ENCODE data around the gene IPPK.

Gene IPPK

GRCh38 chr9:92645041-92645440, 24.9 kb downstream of the IPPK start:
- Histone ChIP-seq H3K4me3 (no peak overlapping the region), H3K9me3 (no peaks in the 10 kb centered on the region), H3K27me3 (ENCODE audit: low read depth) (no peaks in the 10 kb centered on the region), H3K4me1 (no peaks in the 10 kb centered on the region), H3K36me3 (replicated peaks) (peaks cover 63% of the 10 kb centered on the region)
- in situ Hi-C loops (cut with MboI; ENCODE audit: low sequenced_read_pairs) = no loop called here
- no peak for DNase-seq (ENCODE audit: low spot score in 2 of 2)

- Histone ChIP-seq H3K36me3 (replicated peaks) (peaks cover 60% of the 10 kb centered on the region), H3K27me3 (ENCODE audit: low read depth) (no peaks in the 10 kb centered on the region), H3K4me1 (no peaks in the 10 kb centered on the region), H3K4me3 (no peak overlapping the region), H3K9me3 (no peaks in the 10 kb centered on the region)
- in situ Hi-C loops (cut with MboI; ENCODE audit: low sequenced_read_pairs) = no loop called here
- no peak for DNase-seq (ENCODE audit: low spot score in 2 of 2)
These were observed 25.7 kb downstream of the IPPK start for GRCh38 chr9:92644278-92644677.

- H3K4me3 ChIP-seq = no peak overlapping the region
- H3K27me3 ChIP-seq (ENCODE audit: low read depth) = no peaks in the 10 kb centered on the region
- H3K4me1 ChIP-seq = no peaks in the 10 kb centered on the region
- in situ Hi-C loops (cut with MboI; ENCODE audit: low sequenced_read_pairs) = no loop called here
- DNase-seq (ENCODE audit: low spot score in 2 of 2) = no peak
- H3K36me3 ChIP-seq (replicated peaks) = peaks cover 49% of the 10 kb centered on the region
- no peaks in the 10 kb centered on the region for H3K9me3 ChIP-seq
These were observed 27.4 kb downstream of the IPPK start for GRCh38 chr9:92642564-92642963.

GRCh38 chr9:92642041-92642451, 27.9 kb downstream of the IPPK start:
- H3K9me3 ChIP-seq = no peaks in the 10 kb centered on the region
- in situ Hi-C loops (cut with MboI; ENCODE audit: low sequenced_read_pairs) = no loop called here
- no peak overlapping the region for H3K4me3 ChIP-seq
- peaks cover 49% of the 10 kb centered on the region for H3K36me3 ChIP-seq (replicated peaks)
- no peak for DNase-seq (ENCODE audit: low spot score in 2 of 2)
- no peaks in the 10 kb centered on the region for H3K27me3 ChIP-seq (ENCODE audit: low read depth)
- no peaks in the 10 kb centered on the region for H3K4me1 ChIP-seq

GRCh38 chr9:92641092-92641809, 28.7 kb downstream of the IPPK start:
- Histone ChIP-seq H3K9me3 (no peaks in the 10 kb centered on the region), H3K27me3 (ENCODE audit: low read depth) (no peaks in the 10 kb centered on the region), H3K36me3 (replicated peaks) (peaks cover 45% of the 10 kb centered on the region), H3K4me3 (no peak overlapping the region), H3K4me1 (no peaks in the 10 kb centered on the region)
- in situ Hi-C loops (cut with MboI; ENCODE audit: low sequenced_read_pairs) = no loop called here
- no peak for DNase-seq (ENCODE audit: low spot score in 2 of 2)

- Histone ChIP-seq H3K36me3 (replicated peaks) (peaks cover 38% of the 10 kb centered on the region), H3K4me3 (no peak overlapping the region), H3K4me1 (no peaks in the 10 kb centered on the region), H3K27me3 (ENCODE audit: low read depth) (no peaks in the 10 kb centered on the region), H3K9me3 (no peaks in the 10 kb centered on the region)
- in situ Hi-C loops (cut with MboI; ENCODE audit: low sequenced_read_pairs) = no loop called here
- no peak for DNase-seq (ENCODE audit: low spot score in 2 of 2)
These were observed 29.4 kb downstream of the IPPK start for GRCh38 chr9:92640398-92641091.

GRCh38 chr9:92639791-92640271, 30.1 kb downstream of the IPPK start:
- peaks cover 38% of the 10 kb centered on the region for H3K36me3 ChIP-seq (replicated peaks)
- H3K4me1 ChIP-seq = no peaks in the 10 kb centered on the region
- H3K9me3 ChIP-seq = no peaks in the 10 kb centered on the region
- in situ Hi-C loops (cut with MboI; ENCODE audit: low sequenced_read_pairs) = loop anchor here (10.0 kb wide), 3 partner anchors 135 to 505 kb away; partner anchors contain the start of genes CENPP and NOL8
- no peak for DNase-seq (ENCODE audit: low spot score in 2 of 2)
- H3K27me3 ChIP-seq (ENCODE audit: low read depth) = no peaks in the 10 kb centered on the region
- no peak overlapping the region for H3K4me3 ChIP-seq

GRCh38 chr9:92639124-92639523, 30.8 kb downstream of the IPPK start:
- Histone ChIP-seq H3K4me1 (no peaks in the 10 kb centered on the region), H3K27me3 (ENCODE audit: low read depth) (no peaks in the 10 kb centered on the region), H3K36me3 (replicated peaks) (peaks cover 39% of the 10 kb centered on the region), H3K9me3 (no peaks in the 10 kb centered on the region), H3K4me3 (no peak overlapping the region)
- DNase-seq (ENCODE audit: low spot score in 2 of 2) = no peak
- in situ Hi-C loops (cut with MboI; ENCODE audit: low sequenced_read_pairs) = loop anchor here (10.0 kb wide), 3 partner anchors 134 to 504 kb away; partner anchors contain the start of genes CENPP and NOL8

- Histone ChIP-seq H3K27me3 (ENCODE audit: low read depth) (no peaks in the 10 kb centered on the region), H3K4me3 (no peak overlapping the region), H3K4me1 (no peaks in the 10 kb centered on the region), H3K36me3 (replicated peaks) (peaks cover 44% of the 10 kb centered on the region), H3K9me3 (no peaks in the 10 kb centered on the region)
- no peak for DNase-seq (ENCODE audit: low spot score in 2 of 2)
- in situ Hi-C loops (cut with MboI; ENCODE audit: low sequenced_read_pairs) = loop anchor here (10.0 kb wide), 3 partner anchors 134 to 504 kb away; partner anchors contain the start of genes CENPP and NOL8
These were observed 31.3 kb downstream of the IPPK start for GRCh38 chr9:92638621-92639101.

GRCh38 chr9:92637886-92638620, 31.9 kb downstream of the IPPK start:
- no peak for DNase-seq (ENCODE audit: low spot score in 2 of 2)
- no peaks in the 10 kb centered on the region for H3K27me3 ChIP-seq (ENCODE audit: low read depth)
- H3K4me1 ChIP-seq = no peaks in the 10 kb centered on the region
- H3K4me3 ChIP-seq = no peak overlapping the region
- H3K9me3 ChIP-seq = no peaks in the 10 kb centered on the region
- in situ Hi-C loops (cut with MboI; ENCODE audit: low sequenced_read_pairs) = loop anchor here (10.0 kb wide), 3 partner anchors 133 to 503 kb away; partner anchors contain the start of genes CENPP and NOL8
- H3K36me3 ChIP-seq (replicated peaks) = peaks cover 48% of the 10 kb centered on the region

GRCh38 chr9:92637326-92637725, 32.6 kb downstream of the IPPK start:
- Histone ChIP-seq H3K27me3 (ENCODE audit: low read depth) (no peaks in the 10 kb centered on the region), H3K4me3 (no peak overlapping the region), H3K4me1 (no peaks in the 10 kb centered on the region), H3K9me3 (no peaks in the 10 kb centered on the region), H3K36me3 (replicated peaks) (peaks cover 46% of the 10 kb centered on the region)
- DNase-seq (ENCODE audit: low spot score in 2 of 2) = no peak
- in situ Hi-C loops (cut with MboI; ENCODE audit: low sequenced_read_pairs) = loop anchor here (10.0 kb wide), 3 partner anchors 133 to 503 kb away; partner anchors contain the start of genes CENPP and NOL8

GRCh38 chr9:92636627-92637026, 33.3 kb downstream of the IPPK start:
- peaks cover 45% of the 10 kb centered on the region for H3K36me3 ChIP-seq (replicated peaks)
- no peak overlapping the region for H3K4me3 ChIP-seq
- DNase-seq (ENCODE audit: low spot score in 2 of 2) = no peak
- no peaks in the 10 kb centered on the region for H3K4me1 ChIP-seq
- no peaks in the 10 kb centered on the region for H3K9me3 ChIP-seq
- in situ Hi-C loops (cut with MboI; ENCODE audit: low sequenced_read_pairs) = loop anchor here (10.0 kb wide), 3 partner anchors 132 to 502 kb away; partner anchors contain the start of genes CENPP and NOL8
- no peaks in the 10 kb centered on the region for H3K27me3 ChIP-seq (ENCODE audit: low read depth)

- Histone ChIP-seq H3K4me1 (no peaks in the 10 kb centered on the region), H3K36me3 (replicated peaks) (peaks cover 40% of the 10 kb centered on the region), H3K27me3 (ENCODE audit: low read depth) (no peaks in the 10 kb centered on the region), H3K4me3 (no peak overlapping the region), H3K9me3 (no peaks in the 10 kb centered on the region)
- in situ Hi-C loops (cut with MboI; ENCODE audit: low sequenced_read_pairs) = loop anchor here (10.0 kb wide), 3 partner anchors 131 to 501 kb away; partner anchors contain the start of genes CENPP and NOL8
- DNase-seq (ENCODE audit: low spot score in 2 of 2) = no peak
These were observed 34.2 kb downstream of the IPPK start for GRCh38 chr9:92635760-92636159.

Measured in HAP-1 (cell line).